ENCODE results near the gene CDH18. TPM values are rescaled to one million over a fixed set of nuclear protein-coding genes. Genes with fewer than 3 reads are reported as not detected.

CDH18 gene
- total RNA-seq, 4 donors from 2014 or later, result not detected

DNA sequence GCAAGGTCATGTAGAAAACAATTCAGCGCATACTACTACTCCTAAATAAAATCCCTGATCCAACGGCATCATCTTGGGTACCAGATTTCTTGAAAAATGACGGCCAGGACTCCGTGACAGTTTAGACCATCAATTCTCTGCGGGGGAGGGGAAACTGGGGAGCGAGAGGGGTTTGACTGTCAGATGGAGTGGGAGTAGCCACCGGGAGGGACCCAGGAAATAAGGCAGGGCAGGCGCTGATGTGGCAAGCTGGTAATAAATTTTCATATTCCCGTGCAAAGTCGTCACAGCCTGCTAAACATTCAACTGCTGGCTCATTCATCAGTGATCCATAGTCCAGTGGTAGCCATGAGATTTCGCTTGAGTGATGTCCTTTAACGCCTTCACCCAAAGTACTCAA lies 457 bp upstream of the CDH18 start:
- H3K4me3 ChIP-seq, result no peak overlapping the region
- no peak for ATAC-seq

GRCh38 chr5:19986806-19987205 lies 1.2 kb downstream of the CDH18 start:
- WGBS, 2 donors (ENCODE audit: low coverage in 1 of 2), result 86 to 100% methylated on average over 2 of the region's 2 CpGs
- no peak overlapping the region for H3K27ac ChIP-seq
- no peak for ATAC-seq
- H3K27me3 ChIP-seq, result peaks cover 32% of the 10 kb centered on the region
- no peak for TF ChIP-seq POLR2AphosphoS5 (IDR thresholded peaks at IDR 0.05)
- TF ChIP-seq, protein P1, sequence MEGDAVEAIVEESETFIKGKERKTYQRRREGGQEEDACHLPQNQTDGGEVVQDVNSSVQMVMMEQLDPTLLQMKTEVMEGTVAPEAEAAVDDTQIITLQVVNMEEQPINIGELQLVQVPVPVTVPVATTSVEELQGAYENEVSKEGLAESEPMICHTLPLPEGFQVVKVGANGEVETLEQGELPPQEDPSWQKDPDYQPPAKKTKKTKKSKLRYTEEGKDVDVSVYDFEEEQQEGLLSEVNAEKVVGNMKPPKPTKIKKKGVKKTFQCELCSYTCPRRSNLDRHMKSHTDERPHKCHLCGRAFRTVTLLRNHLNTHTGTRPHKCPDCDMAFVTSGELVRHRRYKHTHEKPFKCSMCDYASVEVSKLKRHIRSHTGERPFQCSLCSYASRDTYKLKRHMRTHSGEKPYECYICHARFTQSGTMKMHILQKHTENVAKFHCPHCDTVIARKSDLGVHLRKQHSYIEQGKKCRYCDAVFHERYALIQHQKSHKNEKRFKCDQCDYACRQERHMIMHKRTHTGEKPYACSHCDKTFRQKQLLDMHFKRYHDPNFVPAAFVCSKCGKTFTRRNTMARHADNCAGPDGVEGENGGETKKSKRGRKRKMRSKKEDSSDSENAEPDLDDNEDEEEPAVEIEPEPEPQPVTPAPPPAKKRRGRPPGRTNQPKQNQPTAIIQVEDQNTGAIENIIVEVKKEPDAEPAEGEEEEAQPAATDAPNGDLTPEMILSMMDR (IDR thresholded peaks at IDR 0.05), result no peak
- TF ChIP-seq POLR2A (IDR thresholded peaks at IDR 0.05), result no peak
- TF ChIP-seq EP300 (IDR thresholded peaks at IDR 0.05), result no peak
- H3K4me1 ChIP-seq, result peaks cover 0 to 9% (median 0%) of the 10 kb centered on the region in 3 donors
- H3K36me3 ChIP-seq, result no peaks in the 10 kb centered on the region
- H3K9me3 ChIP-seq, result no peaks in the 10 kb centered on the region
- no peak overlapping the region for H3K4me3 ChIP-seq

More for the DNA sequence above, 457 bp upstream of the CDH18 start:
- Histone ChIP-seq H3K27ac (no peak overlapping the region), H3K27me3 (peaks cover 32% of the 10 kb centered on the region), H3K4me1 (peaks cover 0 to 9% (median 0%) of the 10 kb centered on the region in 3 donors), H3K9me3 (no peaks in the 10 kb centered on the region), H3K36me3 (no peaks in the 10 kb centered on the region)
- WGBS, 2 donors (ENCODE audit: low coverage in 1 of 2), result 26 to 41% methylated on average over 5 to 9 of the region's 12 CpGs
- TF ChIP-seq POLR2AphosphoS5 (IDR thresholded peaks at IDR 0.05) (no peak), EP300 (IDR thresholded peaks at IDR 0.05) (no peak), POLR2A (IDR thresholded peaks at IDR 0.05) (no peak)
- TF ChIP-seq, protein P1 (IDR thresholded peaks at IDR 0.05), result no peak

- TF ChIP-seq EP300 (IDR thresholded peaks at IDR 0.05) (no peak), POLR2A (IDR thresholded peaks at IDR 0.05) (no peak), POLR2AphosphoS5 (IDR thresholded peaks at IDR 0.05) (no peak)
- TF ChIP-seq, protein P1 (IDR thresholded peaks at IDR 0.05), result no peak
- H3K9me3 ChIP-seq, result no peaks in the 10 kb centered on the region
- H3K27me3 ChIP-seq, result peaks cover 32% of the 10 kb centered on the region
- H3K27ac ChIP-seq, result no peak overlapping the region
- 31 to 38% methylated on average over 1 of the region's 1 CpG for WGBS, 2 donors (ENCODE audit: low coverage in 1 of 2)
- H3K4me3 ChIP-seq, result no peak overlapping the region
- ATAC-seq, result no peak
- peaks cover 0 to 9% (median 0%) of the 10 kb centered on the region in 3 donors for H3K4me1 ChIP-seq
- H3K36me3 ChIP-seq, result no peaks in the 10 kb centered on the region
Measured at GRCh38 chr5:19986031-19986619, 1.9 kb downstream of the CDH18 start.

DNA sequence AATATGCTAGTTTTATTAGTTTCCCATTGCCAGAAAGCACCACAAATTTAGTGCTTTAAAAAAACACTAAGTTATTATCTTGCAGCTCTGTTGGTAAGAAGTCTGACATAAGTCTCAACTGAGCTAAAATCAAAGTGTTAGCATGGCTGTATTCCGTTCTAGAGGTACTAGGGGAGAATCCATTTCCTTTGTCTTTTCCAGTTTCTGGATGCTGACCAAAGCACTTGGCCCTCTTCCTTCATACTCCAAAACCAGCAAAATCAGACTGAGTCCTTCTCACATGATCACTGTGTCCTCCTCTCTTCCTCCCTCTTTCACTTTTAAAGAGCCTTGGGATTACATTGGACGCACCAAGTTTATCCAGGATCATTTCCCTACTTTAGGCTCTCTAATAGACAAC lies 9.5 kb downstream of the CDH18 start:
- no peak for TF ChIP-seq POLR2A (IDR thresholded peaks at IDR 0.05)
- no peak for TF ChIP-seq EP300 (IDR thresholded peaks at IDR 0.05)
- TF ChIP-seq POLR2AphosphoS5 (IDR thresholded peaks at IDR 0.05), result no peak
- TF ChIP-seq, protein P1 (IDR thresholded peaks at IDR 0.05), result no peak
- Histone ChIP-seq H3K4me1 (no peaks in the 10 kb centered on the region), H3K4me3 (no peak overlapping the region), H3K27me3 (no peaks in the 10 kb centered on the region), H3K27ac (no peak overlapping the region), H3K9me3 (no peaks in the 10 kb centered on the region), H3K36me3 (no peaks in the 10 kb centered on the region)
- 50 to 71% methylated on average over 1 to 2 of the region's 2 CpGs for WGBS, 2 donors (ENCODE audit: low coverage in 1 of 2)
- ATAC-seq, result no peak

- Histone ChIP-seq H3K4me1 (no peaks in the 10 kb centered on the region), H3K9me3 (no peaks in the 10 kb centered on the region), H3K27me3 (no peaks in the 10 kb centered on the region), H3K4me3 (no peak overlapping the region), H3K27ac (no peak overlapping the region), H3K36me3 (no peaks in the 10 kb centered on the region)
- no peak for ATAC-seq
- 25 to 34% methylated on average over 2 of the region's 2 CpGs for WGBS, 2 donors (ENCODE audit: low coverage in 1 of 2)
- TF ChIP-seq EP300 (IDR thresholded peaks at IDR 0.05), result no peak
- TF ChIP-seq POLR2AphosphoS5 (IDR thresholded peaks at IDR 0.05), result no peak
- no peak for TF ChIP-seq POLR2A (IDR thresholded peaks at IDR 0.05)
- TF ChIP-seq, protein P1 (IDR thresholded peaks at IDR 0.05), result no peak
Measured at GRCh38 chr5:19977099-19977498, 10.9 kb downstream of the CDH18 start.
